ENCODE measurements around the gene HOXA13.
A peak's percentile ranks its signal among the peaks of the same experiment; 100 is the strongest.

Gene HOXA13

DNA sequence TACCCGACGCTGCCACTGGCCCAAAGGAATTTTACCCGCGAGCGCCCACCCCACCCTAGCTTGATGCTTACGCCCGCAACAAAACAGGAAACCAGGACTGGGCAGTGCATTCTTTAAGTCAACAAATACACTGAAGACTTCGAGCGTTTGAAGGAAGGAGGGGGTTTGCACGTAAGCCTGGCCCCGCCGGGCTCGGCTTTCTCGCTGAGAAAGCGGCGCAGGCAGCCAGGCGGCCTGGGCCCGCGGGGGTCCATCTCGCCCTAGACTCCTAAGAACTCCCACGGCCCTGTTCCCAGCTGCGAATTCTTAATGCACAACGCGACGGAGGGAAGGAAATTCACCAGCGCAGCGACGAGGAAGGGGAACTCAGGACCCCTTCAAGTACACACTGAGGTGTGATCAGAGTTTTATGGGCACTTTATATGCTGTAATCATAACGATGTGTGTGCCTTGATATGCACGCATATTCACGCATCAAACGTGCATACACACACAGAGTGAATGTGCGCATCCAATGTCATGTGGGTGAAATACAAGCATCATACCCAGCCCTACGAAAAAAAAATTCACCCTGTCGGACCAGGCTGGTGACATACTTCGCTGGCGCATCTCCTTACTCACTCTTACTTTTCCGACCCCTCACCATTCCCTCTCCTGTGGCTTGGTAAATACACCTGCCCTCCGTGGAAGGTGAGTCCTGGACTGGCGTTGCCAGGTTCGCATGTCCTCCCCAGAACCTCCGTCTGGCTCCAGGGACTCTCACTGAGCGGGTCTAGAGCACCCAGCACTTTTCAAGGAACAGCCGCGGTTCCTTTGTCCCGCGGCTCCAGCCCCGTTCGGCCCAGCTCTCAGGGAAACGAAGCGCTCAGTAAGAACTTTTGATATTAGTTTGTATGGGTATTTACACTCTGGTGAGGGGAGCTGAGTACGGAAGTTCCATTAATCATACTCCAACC is 5.7 kb upstream of the HOXA13 start:
- DNase-seq = no peak

DNA sequence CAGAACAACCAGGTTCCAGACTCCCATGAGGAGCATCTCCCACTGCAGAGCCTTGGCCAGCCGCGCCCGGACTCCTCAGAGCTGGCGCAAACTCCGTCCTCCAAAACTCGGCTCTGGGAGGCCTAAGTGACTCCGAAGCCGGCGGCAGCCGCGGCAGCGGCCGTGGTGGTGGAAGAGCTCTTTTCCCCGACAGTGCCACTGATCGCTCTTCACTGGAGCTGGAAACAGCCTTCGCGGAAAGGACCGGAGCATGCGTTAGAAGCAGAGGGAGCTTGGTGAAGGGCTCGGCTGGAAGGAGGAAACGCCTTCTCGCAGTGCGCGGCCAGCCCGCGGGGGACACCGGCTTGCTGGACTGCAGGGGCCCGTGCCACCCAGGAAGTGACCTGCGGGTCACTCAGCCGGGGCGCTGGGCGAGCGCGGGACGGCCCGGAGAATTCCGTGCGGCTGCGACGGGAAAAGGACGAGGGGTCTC is 5.0 kb upstream of the HOXA13 start:
- DNase-seq = no peak

DNA sequence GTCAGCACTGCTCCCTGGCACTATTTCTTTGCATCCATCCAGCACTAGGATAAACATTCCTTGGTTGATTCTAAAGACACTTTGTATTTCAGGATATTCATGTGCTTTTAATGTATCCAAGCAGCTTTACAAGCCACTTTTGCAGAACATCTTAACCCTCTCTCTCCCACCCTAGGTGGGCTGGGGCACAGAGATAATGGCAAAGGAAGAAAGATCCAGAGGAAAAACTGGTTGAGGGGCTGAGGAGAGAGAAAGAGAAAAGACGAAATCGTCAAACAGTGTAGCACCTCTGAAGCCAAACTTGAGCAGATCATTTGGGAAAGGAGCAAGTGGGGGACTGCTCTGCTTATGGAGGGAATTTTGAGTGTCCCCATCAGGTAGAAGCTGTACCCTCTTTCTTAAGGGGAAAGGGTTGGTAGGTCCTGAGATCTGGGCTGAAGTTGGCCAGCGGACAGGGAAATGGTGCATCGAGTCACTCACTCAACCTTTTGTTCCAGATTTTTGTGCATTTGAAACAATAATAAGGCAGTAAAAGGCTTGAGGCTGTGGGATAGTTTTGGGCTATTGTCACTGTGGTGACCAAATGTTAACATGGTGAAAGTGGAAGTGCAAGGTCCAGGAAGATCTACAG is 4.2 kb upstream of the HOXA13 start:
- no peak for DNase-seq

DNA sequence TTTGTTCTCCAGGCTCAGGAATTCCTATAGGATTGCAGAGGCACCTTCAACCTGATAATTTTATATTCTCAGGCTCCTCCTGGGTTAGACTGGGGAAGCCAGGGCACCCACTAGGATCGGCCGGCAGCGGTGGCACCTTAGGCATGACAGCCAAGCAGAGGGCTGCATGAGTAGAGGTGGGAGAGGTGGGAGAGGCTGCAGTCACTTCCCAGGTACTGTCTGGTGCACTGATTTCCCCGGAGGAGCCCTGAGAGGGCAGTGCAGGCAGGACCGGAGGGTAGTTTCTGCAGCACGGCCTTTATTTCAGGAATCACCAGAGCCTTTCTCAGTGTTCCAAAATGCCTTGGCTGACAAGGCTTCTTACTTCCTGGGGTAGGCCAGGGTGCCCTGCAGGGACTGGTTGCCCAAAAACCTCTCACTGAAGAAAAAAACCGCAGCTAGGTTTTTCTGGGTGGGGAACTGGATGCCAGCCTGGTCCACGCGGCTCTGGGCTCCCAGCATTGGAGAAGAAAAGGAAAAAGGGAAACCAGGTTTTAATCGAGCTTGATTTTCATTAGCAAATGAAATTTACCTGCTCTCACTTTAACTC is 3.6 kb upstream of the HOXA13 start:
- DNase-seq = no peak

DNA sequence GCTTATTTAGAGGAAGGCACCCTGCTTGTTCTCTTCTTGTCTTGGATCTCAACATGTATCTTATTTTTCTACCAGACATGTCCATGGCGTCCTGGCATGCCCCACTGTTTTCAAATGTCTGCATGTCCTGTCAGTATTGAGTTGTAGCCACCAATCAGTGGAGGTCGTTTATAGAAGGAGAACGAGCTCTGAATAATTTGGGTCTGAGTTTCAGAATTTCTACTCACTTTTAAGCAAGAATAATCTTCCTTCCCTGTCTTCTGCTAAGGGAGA is 2.9 kb upstream of the HOXA13 start:
- no peak for DNase-seq

DNA sequence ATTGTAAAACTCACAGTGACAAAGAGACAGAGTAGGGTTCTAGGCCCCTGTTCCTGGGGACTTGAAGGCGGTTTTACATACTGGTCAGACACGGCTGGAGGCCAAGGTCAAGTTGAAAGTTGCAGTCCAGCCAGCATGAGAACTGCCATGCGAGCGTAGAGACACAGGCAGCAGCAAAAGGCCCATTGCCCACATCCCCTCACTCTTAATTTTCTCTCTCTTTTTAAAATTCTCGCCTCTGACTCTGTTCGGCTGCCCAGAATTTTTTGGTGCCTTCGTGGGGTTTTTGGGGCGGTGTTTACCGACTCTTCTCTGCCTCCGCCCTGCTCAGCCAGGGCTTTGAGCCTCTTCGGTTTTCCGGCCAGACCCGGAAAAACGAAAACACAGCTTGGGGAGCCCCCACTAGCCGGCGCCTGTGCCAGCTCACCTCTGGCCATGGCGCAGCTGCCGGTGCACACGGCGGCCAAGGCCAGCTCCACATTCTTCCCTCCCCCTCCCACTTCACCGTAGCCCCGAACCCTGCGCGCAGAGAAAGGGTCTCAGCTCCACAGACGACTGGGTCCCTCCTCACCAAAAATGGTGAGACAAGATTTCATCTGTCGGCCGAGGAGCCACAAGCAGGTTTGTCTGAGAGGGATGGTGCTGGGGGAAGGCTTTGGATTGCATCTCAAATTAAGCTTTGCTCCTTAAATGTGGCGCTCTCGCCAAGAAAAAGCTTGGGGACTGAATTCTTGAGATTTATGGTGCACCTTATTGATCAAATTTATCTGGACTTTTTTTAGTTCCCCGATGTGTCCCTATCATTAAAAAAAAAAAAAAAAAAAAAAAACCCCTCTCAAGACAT is 2.3 kb upstream of the HOXA13 start:
- no peak for DNase-seq

DNA sequence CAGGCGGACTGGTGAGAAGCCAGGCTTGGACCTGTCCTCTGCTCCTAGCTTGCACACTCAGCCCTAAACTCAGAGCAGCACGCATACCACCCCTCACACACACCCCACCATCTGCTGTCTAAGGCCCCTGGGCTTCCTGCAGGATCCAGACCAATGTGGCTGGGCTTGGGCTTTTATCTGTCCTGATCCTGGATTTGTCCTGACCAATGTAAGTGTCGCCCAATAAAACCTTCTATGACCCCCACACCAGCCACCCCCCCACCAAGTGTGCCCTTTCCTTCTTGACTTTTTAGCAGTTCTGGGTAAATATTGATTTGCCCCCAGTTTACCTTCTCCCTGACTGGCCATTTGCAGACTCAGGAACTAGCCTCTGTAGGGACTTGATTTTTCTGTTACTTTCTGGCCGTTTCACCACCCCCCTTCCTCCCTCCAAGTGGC is 1.7 kb upstream of the HOXA13 start:
- no peak for DNase-seq

DNA sequence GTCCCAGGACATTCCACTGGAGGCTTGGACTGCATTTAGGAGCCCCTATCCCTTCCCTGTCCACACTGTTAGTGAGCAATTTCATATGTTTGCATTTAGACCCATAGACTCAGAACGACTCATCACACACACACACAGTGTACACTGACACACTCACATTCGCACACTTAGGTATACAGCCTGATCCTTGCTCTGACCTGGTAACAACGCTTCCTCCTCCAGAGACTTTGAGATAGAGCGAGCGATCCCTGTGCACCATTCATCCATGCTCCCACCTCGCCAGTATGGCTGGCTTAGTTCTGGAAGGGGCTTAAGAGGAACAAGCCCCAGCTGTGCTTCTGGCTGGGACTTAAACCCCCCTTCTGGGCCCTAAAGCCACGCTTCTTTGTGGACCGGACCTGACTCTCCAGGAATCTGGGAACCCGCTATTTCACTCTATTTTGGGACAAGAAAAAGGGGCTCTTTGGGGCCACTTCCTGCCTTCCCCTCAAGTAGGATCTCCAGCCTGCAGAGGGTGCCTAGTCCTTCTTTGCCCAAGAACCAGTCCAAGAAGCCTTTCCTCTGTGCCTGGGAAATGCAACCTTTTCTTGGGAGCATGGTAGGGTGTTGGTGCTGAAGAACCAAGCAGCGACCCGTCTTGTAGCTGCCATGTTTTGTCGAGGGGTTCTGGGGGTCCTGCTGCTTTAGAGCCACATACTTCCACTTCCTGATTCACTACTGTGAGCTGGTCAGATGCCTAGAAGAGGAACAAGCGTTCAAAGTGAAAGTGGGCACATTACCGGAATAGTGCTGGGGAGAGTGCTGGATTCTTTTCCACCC is 1.1 kb upstream of the HOXA13 start:
- DNase-seq = no peak

DNA sequence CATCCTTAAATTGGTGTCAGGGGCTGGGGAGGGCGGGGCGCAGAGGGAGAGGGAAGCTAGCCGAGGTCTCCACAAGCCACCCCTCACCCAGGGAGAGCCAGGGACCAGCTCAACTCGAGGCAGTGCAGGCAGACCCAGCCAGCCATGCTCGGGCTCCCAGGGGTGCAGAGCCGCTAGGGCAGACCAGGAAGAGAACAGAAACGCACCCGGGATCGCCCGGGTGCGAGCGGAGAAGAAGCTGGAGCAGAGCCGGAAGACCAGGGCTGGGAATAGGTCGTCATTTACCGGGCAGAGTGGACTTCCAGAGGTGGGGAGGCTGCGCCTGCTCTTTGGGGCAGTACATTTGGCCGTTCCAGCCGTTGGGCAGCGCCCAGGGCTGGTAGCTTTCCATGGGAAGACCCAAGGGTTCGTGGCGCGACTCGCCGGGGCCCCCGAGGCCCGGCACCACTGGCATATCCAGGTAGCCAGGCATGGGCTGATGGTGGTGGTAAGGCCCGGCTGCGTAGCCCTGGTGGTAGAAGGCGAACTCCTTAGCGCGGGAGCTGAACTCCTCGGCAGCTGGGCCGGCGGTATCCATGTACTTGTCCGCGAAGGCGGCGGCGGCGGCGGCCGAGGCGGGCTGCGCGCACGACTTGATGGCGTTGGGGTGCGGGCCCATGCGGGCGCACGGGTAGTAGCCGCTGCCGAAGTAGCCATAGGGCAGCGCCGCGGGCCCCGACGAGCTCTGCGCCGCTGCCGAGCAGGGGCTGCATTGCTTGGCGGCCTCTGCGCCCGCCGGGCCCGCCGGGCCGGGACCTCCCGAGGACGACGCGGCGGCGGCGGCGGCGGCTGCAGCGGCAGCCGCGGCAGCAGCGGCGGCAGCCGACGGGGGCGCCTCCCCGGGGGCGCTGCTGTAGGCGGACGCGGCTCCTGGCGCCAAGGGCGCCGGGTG is 755 bp downstream of the HOXA13 start:
- DNase-seq = no peak

DNA sequence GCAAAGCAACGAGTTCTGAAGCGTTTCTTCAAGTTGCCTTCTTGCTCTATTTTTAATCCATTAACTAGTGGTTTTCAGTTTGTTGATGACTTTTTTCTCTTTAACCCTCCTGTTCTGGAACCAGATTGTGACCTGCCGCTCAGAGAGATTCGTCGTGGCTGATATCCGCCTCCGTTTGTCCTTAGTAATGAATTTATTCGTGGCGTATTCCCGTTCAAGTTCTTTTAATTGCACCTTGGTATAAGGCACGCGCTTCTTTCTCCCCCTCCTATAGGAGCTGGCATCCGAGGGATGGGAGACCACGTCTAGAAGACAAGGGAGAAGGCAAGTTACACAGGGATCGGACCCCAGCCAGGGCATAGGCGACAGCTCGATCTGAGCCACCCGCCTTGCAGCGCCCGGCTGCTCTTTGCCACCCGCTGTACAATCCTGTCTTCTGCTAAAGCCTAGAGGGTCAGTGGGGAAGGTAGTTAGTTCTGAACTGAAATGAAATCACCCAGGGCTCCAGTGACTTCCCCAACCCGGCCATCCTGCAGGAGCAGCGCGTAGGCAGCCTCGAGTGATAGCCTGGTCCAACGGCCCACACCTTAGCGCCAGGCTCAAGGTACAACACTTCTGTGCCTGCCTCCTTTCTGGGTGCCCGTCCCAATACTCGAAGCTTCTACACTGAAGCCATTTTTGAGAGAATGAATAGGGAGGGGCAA is 1.6 kb downstream of the HOXA13 start:
- DNase-seq = peak; percentile 25

DNA sequence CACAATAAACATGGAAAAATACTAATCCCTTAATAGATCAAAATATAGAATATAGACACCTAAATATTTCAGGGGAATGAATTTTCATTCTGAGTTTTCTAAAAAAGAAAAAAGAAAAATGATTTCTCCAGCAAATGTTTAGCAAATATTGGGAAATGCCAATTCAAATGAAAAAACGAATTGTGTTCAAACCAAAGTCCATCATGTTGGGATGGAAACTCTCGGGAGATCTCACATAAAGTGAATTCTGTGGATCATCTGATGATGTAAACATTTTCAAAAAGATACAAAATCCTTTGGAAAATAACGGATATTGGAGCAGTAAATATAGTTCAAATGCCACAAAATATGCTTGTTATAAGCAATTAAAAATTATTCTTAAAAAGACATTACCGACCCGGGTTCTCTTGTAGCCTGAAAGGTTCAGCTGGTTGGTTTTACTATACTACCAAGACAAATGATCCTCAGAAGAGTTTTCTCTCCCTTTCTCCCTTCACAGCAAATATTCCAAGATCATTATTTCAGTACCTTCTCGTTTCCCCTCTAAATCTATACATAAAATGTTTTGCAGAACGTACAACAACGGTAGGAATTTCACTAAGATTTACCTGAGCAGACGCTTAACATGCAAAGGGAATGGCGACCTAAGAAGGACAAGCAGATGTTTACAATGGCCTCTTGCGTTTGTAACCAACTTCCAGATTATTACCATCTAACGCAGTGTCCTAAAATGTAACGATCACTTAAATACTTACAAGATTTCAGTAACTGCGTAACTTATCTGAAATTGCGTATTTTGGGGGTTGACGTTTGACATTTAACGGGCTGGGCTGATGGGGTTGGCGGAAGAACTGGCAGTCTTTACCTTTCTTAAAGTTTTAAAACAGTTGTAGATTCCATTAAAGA is 2.5 kb downstream of the HOXA13 start:
- DNase-seq = no peak

DNA sequence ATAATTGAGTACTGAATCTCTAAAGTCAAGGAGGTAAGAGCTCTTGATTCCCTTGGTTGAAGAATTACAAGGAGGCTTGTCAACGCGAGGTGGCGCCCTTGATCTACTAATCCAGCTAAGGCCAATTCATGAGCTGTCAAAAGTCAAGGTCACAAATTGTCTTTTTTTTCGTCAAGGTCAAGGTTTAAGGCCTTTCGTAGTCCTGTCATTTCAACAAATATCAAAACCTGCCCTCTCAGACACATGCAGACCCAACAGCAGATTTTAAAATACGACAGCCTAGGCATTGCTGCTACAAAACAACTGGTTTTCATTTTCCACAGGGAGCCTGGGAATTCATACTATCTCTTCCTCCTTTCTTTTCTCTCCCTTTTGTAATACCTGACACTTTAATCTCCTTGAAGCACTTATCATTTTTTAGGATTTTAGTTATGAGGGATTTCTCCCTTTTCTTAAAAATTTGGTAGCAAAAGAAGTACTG is 3.6 kb downstream of the HOXA13 start:
- DNase-seq = peak; percentile 91

DNA sequence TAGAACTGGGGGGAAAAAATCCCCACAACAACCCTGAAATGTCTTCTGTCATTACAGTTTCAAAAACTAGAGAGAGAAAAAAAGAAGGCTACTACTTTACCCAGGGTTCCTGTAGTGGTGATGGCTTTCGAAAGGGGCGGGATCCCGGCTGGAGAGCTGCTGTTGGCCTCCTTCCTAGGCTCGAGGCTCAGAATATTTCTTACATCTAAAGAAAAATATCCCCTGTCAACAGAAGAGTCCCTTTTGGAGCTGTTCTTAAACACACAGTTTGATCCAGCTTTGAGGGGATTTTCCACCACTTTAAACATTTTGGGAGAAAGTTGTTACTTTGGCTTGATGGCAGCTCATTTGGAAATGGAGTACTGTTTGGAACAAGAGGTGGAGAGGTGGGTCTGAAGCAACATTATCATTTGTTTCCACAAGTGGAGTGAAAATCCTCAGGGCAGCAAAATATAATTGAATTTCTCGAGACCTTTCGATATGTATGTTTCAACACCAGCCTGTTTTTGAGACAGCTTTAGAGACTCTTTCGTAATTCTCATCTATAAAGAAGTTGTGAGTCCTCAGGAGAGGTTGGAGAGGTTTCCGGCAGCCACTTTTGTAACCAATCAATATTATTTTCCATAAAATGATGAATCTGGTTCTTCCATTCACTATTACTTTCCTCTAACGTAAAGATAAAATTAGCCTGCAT is 5.1 kb downstream of the HOXA13 start:
- DNase-seq = peak; percentile 16

DNA sequence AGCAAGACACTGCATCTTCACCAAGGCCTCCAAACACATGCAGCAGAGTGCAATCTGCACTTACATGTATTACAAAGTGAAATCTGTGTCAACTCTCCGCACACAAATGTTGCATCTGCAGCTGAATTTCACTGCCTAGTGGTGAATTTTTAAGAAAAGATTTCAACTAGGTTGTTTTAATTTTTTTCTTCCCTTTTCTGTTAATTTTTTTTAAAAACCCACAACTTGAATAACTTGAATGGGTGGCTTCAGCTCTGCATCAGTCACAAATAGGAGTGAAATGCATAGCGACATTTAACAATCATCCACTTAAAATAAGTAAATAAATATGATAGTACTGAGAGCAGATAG is 5.9 kb downstream of the HOXA13 start:
- no peak for DNase-seq

DNA sequence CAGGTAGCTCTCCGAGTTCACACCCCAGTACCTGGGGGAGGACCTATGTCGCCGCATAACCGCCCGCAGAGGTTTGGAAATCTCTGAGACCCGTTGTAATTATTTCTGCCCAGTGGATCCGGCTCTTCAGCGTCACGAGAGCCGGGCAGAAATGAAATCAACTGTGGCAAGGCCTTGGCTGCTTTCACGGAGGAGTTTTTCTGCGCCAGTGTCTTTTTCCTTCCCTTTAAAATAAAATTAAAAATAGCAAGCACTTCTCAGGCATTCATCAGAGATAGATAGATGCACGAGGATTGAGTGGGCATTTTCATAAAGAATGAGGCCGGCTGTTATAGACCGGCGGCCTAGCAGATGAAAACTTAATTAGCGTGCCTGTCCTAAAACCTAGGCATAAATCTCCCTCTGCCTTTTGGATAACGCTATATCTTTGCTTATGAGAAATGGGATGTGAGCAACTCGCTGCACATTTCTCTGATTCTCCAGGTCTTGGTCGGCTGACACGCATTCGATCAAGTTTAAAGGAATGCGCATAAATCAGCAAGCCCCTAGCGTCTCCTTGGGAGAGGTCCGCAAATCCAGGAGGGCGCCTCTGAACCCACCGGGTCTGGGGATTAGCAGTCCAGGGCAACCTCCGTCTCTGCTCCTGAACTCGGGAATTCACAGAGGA is 6.4 kb downstream of the HOXA13 start:
- peak; percentile 17 for DNase-seq

DNA sequence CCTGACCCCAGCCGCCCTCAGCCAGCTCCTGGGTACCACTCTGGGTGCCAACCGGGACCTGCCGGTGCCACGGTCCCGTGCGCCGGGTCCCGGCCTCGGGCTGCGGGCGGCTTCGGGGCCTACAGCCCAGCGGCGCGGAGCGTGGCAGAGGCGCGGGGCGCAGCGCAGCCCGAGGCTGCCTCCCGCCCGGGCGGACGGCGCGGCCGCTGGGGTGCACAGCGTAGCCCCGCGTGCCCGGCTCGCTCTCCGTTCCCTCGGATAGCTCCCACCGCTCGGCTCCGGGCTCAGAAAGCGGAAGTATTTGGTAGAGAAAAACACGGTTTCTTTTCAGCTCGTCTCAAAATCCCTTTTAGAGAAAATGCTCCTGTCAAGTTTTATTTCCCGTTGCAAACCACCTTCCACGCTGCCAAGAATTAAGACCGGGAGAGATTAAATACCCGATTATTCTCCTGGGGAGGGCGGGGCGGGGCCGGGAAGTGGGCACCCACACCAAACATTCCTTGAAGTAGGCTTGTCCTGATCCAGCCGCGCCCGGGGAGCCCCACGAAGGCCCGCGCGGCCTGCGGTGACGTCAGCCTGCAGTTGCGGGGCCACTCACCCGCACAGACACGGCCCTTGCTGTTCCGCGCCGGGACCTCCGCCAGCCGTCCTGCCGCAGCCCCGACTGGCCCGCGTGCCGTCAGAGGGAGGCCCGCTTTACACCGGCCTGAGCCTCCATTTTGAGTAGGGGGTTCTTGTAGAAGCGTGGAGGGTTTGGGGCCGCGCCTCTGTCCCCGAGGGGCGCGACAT is 7.2 kb downstream of the HOXA13 start:
- peak; percentile 28 for DNase-seq
